ENCODE results near the gene MIF4GD.

The MIF4GD gene

GRCh38 chr17:75240394-75241142 lies 30.5 kb downstream of the MIF4GD start:
- Mint-ChIP-seq H3K27ac (no peak overlapping the region), H3K4me1 (no peaks in the 10 kb centered on the region), H3K9me3 (no peaks in the 10 kb centered on the region), H3K4me3 (no peak overlapping the region), H3K36me3 (ENCODE audit: low read depth) (peaks cover 54% of the 10 kb centered on the region), H3K27me3 (ENCODE audit: low read depth) (no peaks in the 10 kb centered on the region)
- TF ChIP-seq CTCF (IDR thresholded peaks at IDR 0.05; ENCODE audit: unreplicated experiment in 3 of 3), result peak; percentile 27 to 51 (median 46)

- TF ChIP-seq CTCF (IDR thresholded peaks at IDR 0.05; ENCODE audit: unreplicated experiment in 3 of 3), result no peak
- peaks cover 54% of the 10 kb centered on the region for H3K36me3 Mint-ChIP-seq (ENCODE audit: low read depth)
- H3K27ac Mint-ChIP-seq, result no peak overlapping the region
- no peaks in the 10 kb centered on the region for H3K4me1 Mint-ChIP-seq
- H3K27me3 Mint-ChIP-seq (ENCODE audit: low read depth), result no peaks in the 10 kb centered on the region
- H3K9me3 Mint-ChIP-seq, result no peaks in the 10 kb centered on the region
- no peak overlapping the region for H3K4me3 Mint-ChIP-seq
Measured at GRCh38 chr17:75239778-75240393, 31.1 kb downstream of the MIF4GD start.

GRCh38 chr17:75239214-75239613 lies 31.8 kb downstream of the MIF4GD start:
- no peaks in the 10 kb centered on the region for H3K4me1 Mint-ChIP-seq
- no peak overlapping the region for H3K27ac Mint-ChIP-seq
- no peak overlapping the region for H3K4me3 Mint-ChIP-seq
- no peaks in the 10 kb centered on the region for H3K9me3 Mint-ChIP-seq
- no peak for TF ChIP-seq CTCF (IDR thresholded peaks at IDR 0.05; ENCODE audit: unreplicated experiment in 3 of 3)
- no peaks in the 10 kb centered on the region for H3K27me3 Mint-ChIP-seq (ENCODE audit: low read depth)
- H3K36me3 Mint-ChIP-seq (ENCODE audit: low read depth), result peaks cover 56% of the 10 kb centered on the region

GRCh38 chr17:75238684-75239191 lies 32.3 kb downstream of the MIF4GD start:
- Mint-ChIP-seq H3K36me3 (ENCODE audit: low read depth) (peaks cover 59% of the 10 kb centered on the region), H3K4me1 (no peaks in the 10 kb centered on the region), H3K27ac (peak overlapping the region in 1 of 3 experiments; percentile 17), H3K27me3 (ENCODE audit: low read depth) (peaks cover 2% of the 10 kb centered on the region), H3K9me3 (no peaks in the 10 kb centered on the region), H3K4me3 (no peak overlapping the region)
- peak; percentile 67 to 80 (median 72) for TF ChIP-seq CTCF (IDR thresholded peaks at IDR 0.05; ENCODE audit: unreplicated experiment in 3 of 3)

GRCh38 chr17:75238020-75238580 lies 32.9 kb downstream of the MIF4GD start:
- H3K4me3 Mint-ChIP-seq, result no peak overlapping the region
- peaks cover 56% of the 10 kb centered on the region for H3K36me3 Mint-ChIP-seq (ENCODE audit: low read depth)
- peaks cover 3% of the 10 kb centered on the region for H3K27me3 Mint-ChIP-seq (ENCODE audit: low read depth)
- H3K9me3 Mint-ChIP-seq, result no peaks in the 10 kb centered on the region
- H3K27ac Mint-ChIP-seq, result no peak overlapping the region
- TF ChIP-seq CTCF (IDR thresholded peaks at IDR 0.05; ENCODE audit: unreplicated experiment in 3 of 3), result no peak
- no peaks in the 10 kb centered on the region for H3K4me1 Mint-ChIP-seq

All from nephron (organoid).